Inferior parietal cortex (tissue), 1 donor: ENCODE results near the gene TPTE2.
A peak's percentile ranks its signal among the peaks of the same experiment; 100 is the strongest.
"Not testable (repeated sequence)": the region's sequence is repeated elsewhere in the genome, so short reads cannot be mapped to it uniquely, and the experiment has no call there.

Experiments
- DNase-seq: peaks from one replicate; pipeline ENCODE4 v3.0.0-alpha.2; 2016; ENCODE audit errors: extremely low spot score

The TPTE2 gene

DNA sequence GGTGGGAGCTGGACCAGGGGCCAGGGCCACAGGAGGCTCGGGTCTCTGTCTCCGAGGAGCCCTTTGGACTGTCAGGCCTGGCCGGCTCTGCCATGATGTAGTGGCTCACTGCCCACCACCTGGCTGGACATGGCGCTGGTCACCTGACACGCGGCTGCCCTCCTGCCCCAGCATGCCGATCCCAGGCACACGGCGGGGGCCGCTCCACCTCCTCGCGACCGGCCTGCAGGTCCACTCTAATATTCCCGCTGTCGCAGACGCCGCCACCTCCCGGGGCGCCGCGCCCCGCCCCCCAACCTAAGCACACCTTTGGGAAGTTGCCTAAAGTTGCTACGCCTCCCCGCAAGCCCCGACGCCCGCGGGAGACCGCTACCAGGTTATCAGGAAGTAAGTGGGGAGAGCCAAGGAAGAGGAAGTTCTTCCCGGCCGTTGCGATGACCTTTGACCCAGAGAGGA lies at the start of gene TPTE2:
TPTE2 (minus strand) TSS at position 406 of the 456 bp plus-strand sequence. CDS start 58,298 bp downstream, outside the sequence.
- DNase-seq = not testable (repeated sequence)

DNA sequence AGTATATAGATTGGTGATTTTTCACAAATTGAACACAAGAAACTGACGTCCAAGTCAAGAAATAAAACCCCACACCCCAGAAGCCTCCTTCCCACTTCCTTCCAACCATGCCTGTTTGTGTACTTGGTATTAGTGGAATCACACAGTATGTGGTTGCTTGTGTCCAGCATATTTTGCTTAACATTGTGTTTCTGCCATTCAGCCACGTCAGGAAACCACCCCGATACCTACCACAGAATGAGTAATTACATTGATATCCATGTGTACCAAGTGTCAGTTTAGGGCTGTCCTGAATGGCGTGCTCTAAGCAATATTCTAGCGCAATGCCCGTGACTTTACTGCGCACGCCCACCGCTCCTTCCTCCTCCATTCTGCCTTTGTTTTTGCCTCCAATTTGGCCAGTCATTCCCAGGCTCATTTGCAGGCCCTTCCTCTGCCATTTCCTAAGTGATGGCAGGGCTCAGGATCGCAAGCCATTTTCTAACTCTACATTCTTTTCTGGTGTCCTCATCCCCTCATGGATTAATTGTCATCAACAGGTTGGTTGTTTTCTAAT lies 46.3 kb upstream of the TPTE2 start:
- DNase-seq = no peak

DNA sequence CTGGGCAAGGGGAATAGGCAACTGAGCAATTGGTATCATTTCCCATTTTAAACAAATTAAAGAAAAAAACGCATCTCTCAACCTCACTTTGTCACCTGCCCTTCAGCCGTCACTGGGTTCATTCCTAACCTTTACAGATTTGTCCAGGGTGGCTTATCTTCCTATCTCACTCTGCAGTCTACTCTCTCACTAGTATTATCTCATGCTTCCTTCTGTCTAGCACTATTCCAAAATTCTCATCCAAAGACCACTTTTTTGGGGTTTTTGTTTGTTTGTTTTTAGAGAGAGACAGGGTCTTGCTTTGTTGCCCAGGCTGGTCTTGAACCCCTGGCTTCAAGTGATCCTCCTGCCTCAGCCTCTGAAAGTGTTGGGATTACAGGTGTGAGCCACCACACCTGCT lies 45.4 kb upstream of the TPTE2 start:
- DNase-seq = no peak

DNA sequence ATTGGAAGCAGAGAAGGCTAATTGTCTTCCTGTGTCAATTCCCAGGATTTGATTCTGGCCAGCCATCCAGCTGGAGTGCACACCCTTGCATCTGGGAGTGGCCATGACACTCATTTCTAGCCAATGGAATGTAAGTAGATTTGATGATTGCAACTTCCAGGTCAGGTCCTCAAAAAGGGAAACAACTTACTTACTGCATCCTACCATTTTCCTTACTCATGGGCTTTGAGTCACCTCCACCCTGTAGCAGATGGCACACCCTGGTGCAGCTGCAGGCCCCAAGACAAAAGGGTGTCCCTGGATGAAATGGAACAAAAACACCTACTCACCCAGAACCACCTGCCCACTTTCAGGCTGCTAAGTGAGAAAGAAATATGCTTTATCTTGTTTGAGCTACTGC lies 44.8 kb upstream of the TPTE2 start:
- peak; percentile 15 for DNase-seq

DNA sequence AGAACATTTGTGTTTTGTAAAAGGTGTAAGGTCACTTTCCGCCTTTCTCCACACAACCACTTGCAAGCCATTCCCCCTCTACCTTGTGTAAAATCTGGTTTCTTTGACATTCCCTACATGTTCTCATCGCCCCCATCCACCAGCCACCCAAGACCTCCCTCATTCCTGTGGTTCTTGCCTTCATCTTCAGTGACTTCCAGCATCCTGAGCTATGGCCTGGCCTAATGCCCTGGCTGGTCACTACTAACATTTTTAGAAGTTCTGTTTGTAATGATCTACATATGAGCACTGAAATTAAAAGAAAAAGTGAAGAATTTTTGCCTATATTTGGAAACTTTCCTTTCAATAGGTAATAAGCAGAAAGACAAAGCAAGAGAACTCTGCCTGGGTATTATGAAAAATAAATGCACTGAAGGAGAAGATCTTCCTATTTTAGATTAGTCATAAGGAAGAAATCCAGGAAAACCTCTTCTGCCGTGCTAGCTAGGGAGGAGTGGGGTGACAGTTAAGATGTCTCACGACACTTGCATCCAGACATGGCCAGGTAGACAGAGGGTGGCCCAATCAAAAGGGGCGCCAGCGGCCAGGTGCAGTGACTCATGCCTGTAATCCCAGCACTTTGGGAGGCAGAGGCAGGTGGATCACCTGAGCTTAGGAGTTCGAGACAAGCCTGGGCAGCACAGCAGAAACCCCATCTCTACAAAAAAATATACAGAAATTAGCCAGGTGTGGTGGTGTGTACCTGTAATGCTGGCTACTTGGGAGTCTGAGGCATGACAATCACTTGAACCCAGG lies 44.0 kb upstream of the TPTE2 start:
- no peak for DNase-seq

DNA sequence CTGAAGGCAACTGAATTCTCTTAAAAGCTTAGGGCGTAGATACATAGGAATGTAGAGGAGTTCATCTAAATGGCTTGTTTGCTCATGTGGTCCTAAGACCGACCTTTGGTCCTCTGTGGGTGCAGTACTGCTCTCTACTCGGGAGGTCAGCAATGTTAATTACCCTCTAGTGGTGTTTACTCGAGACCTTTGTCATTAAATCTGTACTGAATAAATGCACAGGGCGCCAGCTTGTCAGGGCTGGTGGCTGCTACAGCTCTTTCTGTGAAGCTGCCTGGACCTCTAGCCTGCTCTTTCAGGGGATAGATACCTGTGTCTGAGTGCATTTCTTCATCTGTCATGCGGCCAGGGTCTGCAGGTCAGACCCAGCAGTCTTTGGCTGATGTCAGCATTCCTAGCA lies 43.0 kb upstream of the TPTE2 start:
- no peak for DNase-seq

DNA sequence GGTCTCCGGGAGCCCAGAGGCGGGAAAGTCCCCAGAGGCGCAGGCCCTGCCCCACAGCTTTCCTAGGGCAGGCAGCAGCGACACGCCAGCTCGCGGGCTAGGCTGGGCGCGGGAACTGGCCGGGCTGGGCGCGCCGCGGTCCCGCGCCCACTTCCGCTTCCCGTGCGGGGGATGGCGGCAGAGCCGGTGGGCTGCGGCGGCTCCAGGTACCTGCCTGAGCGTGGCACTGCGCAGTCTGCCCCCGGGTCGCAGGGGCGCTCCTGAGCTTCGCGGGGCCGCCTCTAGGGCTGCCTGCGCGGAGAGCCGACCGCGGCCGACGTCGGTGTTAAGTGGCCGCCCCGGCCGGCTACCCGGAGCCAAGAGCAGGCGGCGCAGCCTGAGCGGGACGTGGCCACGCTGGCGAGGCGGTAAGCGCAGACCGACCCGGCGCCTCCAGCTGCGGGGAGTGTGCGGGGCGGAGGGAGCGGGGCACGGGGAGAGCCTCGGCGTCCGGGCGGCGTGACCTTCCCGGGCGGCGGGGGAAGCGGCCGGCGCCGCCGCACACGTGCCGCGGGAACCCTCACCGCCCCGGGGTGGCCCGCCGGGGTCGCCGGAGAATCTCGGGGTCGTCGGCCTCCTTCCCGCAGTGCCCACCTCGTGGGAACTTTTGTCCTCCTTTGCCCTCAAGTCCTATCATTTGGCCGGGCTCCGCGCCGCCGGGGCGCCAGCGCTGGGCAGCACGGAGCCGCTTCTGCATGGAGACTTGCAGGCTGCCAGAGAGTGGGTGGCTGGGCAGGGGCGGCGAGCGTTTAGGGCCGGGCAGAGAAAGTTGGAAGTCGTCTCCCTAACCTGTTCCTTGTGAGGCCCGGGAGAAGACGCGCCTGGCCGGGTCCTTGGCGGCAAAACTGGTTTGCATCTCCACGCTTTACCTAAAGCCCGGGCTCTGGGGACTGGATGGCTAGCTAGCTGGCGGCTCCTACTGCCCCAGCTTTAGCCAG lies 40.7 kb upstream of the TPTE2 start:
- no peak for DNase-seq

DNA sequence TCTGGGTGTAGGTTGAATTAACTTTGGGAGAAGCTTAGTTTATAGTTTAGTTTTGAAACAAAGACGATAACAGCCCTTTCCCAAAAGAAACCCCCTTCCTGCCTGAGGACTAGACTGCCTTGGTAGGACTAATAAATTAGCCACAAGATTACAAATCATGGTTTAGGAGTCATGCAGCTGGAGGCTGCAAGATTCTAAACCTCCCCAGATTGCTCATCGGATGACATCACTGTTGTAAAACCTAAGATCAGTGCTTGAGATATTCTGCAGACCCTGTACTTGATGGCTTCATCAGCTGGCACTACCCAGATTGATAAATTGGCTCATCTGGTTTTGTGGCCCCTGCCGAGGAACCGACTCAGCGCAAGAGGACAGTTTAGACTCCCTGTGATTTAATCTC lies 36.2 kb upstream of the TPTE2 start:
- DNase-seq = no peak

DNA sequence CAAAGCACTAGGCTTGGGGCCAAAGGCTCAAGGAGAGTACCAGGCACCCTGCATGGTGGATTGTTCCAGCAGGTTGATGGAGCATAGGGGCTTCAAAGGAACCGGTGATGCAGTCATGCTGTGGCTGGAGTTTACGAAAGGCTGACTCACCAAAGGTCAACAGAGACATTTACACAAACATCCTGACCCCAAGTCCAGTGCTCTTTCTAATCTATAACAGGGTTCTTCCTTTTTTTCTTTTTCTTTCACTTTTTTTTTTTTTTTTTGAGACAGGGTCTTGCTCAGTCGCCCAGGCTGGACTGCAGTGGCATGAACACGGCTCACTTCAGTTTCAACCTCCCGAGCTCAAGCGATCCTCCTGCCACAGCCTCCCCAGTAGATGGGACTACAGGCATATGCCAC lies 35.6 kb upstream of the TPTE2 start:
- no peak for DNase-seq

DNA sequence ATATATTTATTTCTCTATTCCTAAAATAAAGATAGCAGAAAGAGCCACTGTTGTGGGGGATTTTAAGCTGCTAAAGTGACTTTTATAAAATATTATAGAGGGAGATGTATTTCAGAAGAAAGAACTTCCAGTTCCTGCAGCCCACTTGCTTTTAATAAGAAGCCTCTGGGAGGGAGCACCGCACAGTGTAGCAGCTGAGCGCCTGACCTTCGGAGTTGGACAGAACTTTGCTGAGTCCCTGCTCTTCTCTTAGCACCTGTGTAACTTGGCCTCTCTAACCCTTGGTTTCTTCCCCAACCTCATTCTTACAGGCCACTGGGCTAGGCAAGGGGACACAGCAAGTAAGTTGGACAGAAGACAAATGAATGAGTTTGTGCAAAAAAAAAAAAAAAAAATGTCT lies 34.8 kb upstream of the TPTE2 start:
- DNase-seq = no peak

DNA sequence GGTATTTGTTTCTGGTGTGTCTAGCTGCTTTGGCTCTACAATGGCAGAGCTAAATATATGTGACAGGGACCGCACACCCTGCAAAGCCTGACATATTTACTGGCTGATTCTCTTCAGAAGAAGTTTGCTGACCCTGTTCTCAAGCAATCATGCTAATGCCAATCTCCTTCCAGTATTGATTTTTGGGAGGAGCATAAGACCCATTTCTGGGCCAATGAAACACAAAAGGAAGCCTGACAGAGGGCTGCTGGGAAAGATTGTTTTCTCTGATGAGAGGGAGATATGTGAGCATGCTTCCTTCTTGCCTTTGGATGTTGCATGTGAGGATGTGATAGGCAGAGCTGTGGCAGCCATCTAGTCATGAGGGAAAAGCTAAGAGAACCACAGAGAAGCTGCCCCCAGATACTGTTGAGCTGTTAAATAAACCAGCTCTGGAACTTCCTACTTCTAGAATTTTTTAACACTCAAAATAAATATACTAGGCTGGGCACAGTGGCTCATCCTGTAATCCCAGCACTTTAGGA lies 31.4 kb upstream of the TPTE2 start:
- no peak for DNase-seq

DNA sequence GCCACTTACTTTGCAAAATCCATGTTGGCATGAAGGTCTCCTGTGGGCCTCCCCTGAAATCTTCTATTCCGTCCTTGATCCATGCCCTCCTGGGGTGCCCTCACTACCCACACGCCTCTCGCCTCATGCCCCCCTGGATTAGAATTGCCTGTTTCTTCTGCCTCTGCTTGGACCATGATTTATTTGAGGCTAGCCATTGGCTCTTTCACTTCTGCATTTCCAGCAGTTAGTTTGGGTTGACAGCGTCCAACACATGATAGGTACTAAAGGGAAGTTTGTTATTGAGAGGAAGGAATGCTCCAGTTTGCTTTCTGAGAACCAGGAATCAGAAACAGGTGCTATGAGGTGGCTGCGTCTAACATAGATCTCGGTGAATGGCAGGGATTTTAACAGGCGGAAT lies 30.5 kb upstream of the TPTE2 start:
- DNase-seq = no peak

DNA sequence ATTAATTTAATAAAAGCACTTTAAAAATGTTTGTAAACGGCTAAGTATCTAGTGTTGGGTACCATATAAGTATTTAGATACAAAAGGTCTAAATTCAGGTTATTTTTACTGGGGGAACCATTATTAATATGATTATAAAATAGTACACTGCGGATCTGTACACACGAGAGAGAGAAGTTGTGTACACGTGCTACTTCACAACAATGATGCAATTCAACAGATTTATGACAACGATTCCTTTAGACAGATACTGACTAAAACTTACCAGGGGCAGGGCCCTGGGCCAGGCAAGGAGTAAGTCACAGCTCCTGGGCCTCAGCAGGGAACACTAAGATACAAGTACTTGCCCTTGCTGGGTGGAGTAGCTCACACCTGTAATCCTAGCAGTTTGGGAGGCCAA lies 29.1 kb upstream of the TPTE2 start:
- no peak for DNase-seq

DNA sequence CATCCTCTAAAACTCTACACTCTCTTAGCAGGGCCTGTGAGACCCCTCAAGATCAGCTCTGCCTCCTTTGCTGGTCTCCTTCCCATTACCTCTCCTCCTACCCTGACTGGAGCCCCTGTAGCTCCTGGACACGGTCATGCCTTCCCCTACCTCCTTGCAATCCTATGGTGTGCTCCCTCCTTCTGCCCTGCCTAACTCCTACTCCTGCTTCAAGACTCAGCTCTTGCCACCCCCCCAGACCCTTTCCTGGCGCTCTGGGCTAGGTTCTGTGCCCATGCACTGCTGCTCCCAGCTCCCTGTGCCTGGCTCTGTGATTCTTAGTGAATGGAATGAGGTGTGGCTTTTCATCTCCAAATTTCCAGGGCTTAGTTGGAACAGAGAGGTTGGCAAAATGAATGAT lies 28.0 kb upstream of the TPTE2 start:
- no peak for DNase-seq

DNA sequence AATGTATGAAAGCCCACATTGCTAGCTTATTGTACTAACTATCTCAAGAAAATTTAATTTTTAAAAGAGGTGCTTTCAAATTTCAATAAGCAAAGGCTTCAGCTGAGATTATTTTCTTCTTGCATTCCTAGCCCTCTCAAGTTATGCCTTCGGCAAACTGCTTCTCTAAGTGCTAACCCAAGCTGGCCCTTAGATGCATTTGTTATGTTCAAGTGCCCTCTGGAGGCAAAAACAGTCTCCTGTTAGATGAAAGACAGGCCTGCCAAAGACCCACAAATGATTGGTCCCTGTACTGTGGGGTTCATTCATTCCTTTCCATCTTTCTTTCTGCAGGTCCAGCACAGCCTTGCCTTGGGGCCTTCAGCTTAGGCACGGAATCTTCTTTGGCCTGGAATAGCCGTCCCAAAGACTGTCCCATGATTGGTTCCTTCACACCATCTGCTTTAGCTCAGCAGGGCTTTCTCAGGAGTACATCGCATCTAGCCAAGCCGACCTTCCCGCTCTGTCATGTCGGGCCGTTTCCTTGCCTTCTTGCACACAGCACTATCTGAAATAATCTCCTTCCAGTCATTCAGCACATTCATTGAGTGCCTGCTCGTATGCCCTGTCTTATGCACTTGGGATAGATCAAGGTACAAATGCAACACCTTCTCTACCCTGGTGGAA lies 26.4 kb upstream of the TPTE2 start:
- DNase-seq = peak; percentile 69

DNA sequence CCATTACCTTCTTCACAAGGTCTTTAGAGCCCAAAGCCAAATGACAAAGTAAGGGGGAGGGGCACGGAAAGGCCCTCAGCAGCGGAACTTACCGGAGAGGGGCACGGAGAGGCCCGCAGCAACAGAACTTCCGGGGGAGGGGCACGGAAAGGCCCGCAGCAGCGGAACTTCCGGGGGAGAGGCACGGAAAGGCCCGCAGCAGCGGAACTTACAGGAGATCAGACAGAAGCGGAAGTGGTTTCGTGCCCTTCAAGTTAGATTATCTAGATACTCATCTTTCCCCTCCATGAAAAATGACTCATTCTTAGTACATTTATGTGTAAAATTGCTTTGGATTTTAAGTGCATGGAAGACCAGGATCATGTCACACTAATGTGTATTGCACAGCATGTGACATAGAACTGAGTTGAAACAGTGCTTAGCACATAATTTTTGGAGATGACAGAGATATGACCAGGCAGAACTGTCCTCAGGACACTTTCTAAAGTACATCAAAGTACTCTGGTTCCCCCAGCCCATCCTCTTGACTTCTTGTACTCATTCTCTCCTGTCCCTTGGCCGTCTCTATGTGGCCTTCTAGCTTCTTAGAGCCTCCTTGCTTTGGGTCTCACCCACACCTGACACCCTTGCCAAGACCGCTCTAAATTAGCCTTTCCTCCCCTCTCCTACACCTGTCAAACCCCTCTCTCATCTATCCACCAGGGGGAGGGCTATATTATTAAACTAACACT lies 25.7 kb upstream of the TPTE2 start:
- no peak for DNase-seq

DNA sequence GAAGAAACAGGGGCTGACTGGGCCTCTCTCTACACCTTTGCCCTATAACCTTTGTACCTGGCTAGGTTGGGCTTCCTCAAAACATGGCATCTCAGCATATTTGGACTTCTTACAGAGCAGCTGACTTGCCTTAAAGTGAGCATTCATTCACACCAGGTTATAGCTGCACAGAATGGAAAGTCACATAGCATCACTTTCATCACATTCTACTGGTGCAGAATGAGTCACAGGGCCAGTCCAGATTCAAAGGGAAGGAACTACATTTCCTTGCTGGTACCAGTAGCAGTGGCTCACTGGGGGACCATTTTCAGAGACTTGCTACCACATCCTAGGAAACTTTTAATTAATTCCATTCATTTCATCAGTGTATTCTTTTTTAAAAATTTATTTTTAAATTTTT lies 20.3 kb upstream of the TPTE2 start:
- no peak for DNase-seq

DNA sequence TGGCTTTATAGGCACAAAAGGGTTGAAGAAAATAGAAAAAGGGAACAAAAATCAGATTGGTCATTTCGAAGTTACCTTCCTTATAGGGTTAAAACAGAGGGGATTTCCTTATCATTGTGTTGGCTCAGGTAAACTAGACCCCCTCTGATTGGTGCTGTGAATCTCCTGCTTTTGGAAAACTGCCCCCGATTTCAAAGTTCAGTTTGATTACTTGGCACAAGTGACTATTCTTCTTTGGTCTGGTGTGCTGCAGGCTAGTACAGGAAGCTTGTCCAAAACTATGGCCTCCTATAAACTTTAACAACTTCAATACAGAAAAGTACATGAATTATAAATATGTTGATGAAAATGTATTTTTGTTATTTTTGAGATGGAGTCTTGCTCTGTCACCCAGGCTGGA lies 13.9 kb upstream of the TPTE2 start:
- no peak for DNase-seq

DNA sequence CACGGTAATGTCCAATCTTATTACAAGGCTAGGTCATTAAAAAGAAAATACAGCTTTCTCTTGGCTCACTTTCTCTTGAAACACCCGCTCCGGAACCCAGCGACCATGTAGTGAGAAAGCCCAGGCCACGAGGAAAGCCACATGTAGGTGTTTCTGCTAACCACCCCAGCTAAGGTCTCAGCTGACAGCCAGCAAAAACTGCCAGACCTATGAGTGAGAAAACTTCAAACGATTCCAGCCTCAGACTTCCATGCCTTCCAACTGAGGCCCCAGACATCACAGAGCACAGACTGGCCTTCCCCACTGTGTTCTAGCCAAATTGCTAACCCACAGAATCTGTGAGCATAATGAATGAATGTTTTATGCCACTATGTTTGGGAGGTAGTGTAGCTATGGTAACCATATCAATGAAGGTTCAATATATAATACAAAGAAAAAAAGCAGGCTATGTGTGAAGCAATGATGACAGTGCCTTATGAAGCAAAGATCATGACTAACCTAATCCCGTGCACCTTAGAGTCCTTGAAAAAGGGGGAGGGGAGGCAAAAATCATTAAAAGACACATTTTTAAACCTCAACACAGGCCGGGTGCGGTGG lies 11.9 kb upstream of the TPTE2 start:
- no peak for DNase-seq

DNA sequence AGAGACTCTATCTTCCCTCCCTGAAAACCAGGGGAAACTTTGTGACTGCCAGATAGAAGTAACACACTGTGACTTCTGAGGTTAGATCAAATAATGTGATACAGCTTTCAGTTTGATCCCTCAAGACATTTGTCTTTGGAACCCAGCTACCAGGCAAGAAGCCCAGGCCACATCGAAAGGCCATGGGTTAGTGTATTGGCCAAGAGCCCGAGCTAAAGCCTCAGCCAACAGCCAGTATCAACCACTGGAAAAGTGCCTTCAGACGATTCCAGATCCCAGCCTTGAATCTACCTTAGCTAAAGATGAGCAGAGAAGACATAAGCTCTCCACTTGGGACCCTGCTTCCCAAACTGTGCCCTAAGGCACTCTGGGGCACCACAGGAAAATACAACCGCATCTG lies 10.9 kb upstream of the TPTE2 start:
- no peak for DNase-seq
